ENCODE results near the gene RIPK4.

- no peak for TF ChIP-seq POLR2A (IDR thresholded peaks at IDR 0.05; ENCODE audit: low read depth, low read length)
- TF ChIP-seq POU2F2 (IDR thresholded peaks at IDR 0.05; ENCODE audit: low read depth, low read length): no peak
- TF ChIP-seq TAF1 (IDR thresholded peaks at IDR 0.05; ENCODE audit: low read depth, low read length): no peak
- no peak for TF ChIP-seq POLR2AphosphoS5 (IDR thresholded peaks at IDR 0.05; ENCODE audit: low read depth, low read length)
- no peak for TF ChIP-seq SPI1 (IDR thresholded peaks at IDR 0.05; ENCODE audit: low read depth, low read length)
Observed at GRCh38 chr21:41709965-41710822, 56.7 kb downstream of the RIPK4 start.
